VCaP (cell line): ENCODE results near the gene CCDC121.
A peak's percentile ranks its signal among the peaks of the same experiment; 100 is the strongest.
"Not testable (repeated sequence)": the region's sequence is repeated elsewhere in the genome, so short reads cannot be mapped to it uniquely, and the experiment has no call there.

Experiments
- H3K27ac ChIP-seq: fragments of 450-650 bp; 2 replicates; pipeline ENCODE4 v1.5.1; 2017
- CTCF ChIP-seq: fragments of 450-650 bp; conservative IDR thresholded peaks from 2 replicates; pipeline ENCODE4 v1.5.1; 2017; ENCODE audit warnings: mild to moderate bottlenecking, moderate library complexity

Gene CCDC121

GRCh38 chr2:27634291-27634690 is 5.5 kb upstream of the CCDC121 start:
- H3K27ac ChIP-seq, result no peak overlapping the region
- no peak for TF ChIP-seq CTCF

- not testable (repeated sequence) for H3K27ac ChIP-seq
Measured at GRCh38 chr2:27630257-27630656, 1.4 kb upstream of the CCDC121 start.

- peak overlapping the region; percentile 75 for H3K27ac ChIP-seq
- TF ChIP-seq CTCF, result no peak
Measured at GRCh38 chr2:27627963-27628766, 647 bp downstream of the CCDC121 start.

GRCh38 chr2:27626921-27627320 is 1.9 kb downstream of the CCDC121 start:
- H3K27ac ChIP-seq, result not testable (repeated sequence)

GRCh38 chr2:27626323-27626722 is 2.5 kb downstream of the CCDC121 start:
- not testable (repeated sequence) for H3K27ac ChIP-seq

GRCh38 chr2:27624943-27625342 is 3.9 kb downstream of the CCDC121 start:
- H3K27ac ChIP-seq, result no peak overlapping the region
- no peak for TF ChIP-seq CTCF

GRCh38 chr2:27622921-27623384 is 5.9 kb downstream of the CCDC121 start:
- TF ChIP-seq CTCF, result no peak
- H3K27ac ChIP-seq, result no peak overlapping the region

GRCh38 chr2:27621524-27621923 is 7.3 kb downstream of the CCDC121 start:
- H3K27ac ChIP-seq, result no peak overlapping the region

More at GRCh38 chr2:27621524-27621923, 7.3 kb downstream of the CCDC121 start:
- TF ChIP-seq CTCF, result peak; percentile 21; the same call in 1 of the 2 replicates
